T-helper 1 cell treated with Interleukin-12 subunit alpha and Interleukin-12 subunit beta and Interleukin-4 antibody, amounts not matched to agents 30 μg/mL and 1 μg/mL, for 36 hours (primary cell): ENCODE results near the gene ARFGAP1.

ENCODE experiments used
- H3K27ac Mint-ChIP-seq: one replicate; pipeline ENCODE4 v1.8.0; 2021; ENCODE audit warnings: mild to moderate bottlenecking, mixed read lengths
- H3K27me3 Mint-ChIP-seq: one replicate; pipeline ENCODE4 v1.8.0; 2021; ENCODE audit warnings: low read depth, mixed read lengths
- H3K36me3 Mint-ChIP-seq: one replicate; pipeline ENCODE4 v1.8.0; 2021; ENCODE audit warnings: low read depth, mixed read lengths
- H3K4me1 Mint-ChIP-seq: one replicate; pipeline ENCODE4 v1.8.0; 2021; ENCODE audit warnings: low read depth, mixed read lengths
- H3K4me3 Mint-ChIP-seq: one replicate; pipeline ENCODE4 v1.8.0; 2021; ENCODE audit warnings: mild to moderate bottlenecking, moderate library complexity, mixed read lengths
- H3K9me3 Mint-ChIP-seq: one replicate; pipeline ENCODE4 v1.8.0; 2021; ENCODE audit warnings: mixed read lengths

ARFGAP1 gene

DNA sequence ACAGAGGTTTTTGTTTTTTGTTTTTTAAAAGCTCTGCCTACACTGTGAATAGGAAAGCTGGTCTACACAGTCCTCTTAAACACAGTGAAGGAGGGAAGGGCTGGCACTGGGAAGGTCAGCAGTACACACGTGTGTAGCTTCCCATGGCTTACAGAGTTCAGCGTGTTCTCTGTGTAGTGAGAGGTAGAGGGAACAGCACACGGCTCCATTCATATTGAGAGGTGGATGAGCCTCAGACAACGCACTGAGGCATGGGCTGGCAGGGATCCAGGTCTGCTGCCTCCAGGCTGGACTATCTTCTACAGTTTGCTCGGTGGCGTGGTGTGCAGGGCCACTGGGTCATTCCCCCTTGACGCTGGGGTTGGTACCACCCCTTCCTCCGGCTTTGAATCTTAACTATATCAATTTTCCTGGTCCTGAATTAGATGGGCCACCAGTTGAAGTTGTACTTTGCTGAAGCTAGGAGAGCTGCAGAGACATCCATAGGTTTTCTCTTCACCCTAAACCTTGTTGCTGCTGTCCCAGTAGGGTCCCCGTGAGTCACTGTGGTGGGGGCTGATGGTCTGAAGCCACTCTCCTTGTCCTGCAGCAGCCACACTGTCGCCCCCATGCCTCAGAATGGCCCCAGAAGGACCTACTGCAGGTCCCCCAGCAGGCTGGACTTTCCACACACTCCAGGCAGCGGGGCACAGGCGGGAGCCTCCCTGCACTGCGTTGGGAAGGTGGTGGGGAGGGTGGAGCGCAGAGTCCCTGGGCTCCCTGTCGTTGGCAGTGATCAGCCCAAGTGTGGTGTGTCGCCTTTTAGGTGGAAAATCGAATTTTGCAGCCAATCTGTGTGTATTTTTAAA lies 2.0 kb downstream of the ARFGAP1 start:
- H3K4me1 Mint-ChIP-seq = peaks cover 21% of the 10 kb centered on the region
- peak overlapping the region; percentile 40 for H3K4me3 Mint-ChIP-seq
- peaks cover 7% of the 10 kb centered on the region for H3K36me3 Mint-ChIP-seq
- H3K27me3 Mint-ChIP-seq = peaks cover 4% of the 10 kb centered on the region
- H3K9me3 Mint-ChIP-seq = no peaks in the 10 kb centered on the region
- no peak overlapping the region for H3K27ac Mint-ChIP-seq

DNA sequence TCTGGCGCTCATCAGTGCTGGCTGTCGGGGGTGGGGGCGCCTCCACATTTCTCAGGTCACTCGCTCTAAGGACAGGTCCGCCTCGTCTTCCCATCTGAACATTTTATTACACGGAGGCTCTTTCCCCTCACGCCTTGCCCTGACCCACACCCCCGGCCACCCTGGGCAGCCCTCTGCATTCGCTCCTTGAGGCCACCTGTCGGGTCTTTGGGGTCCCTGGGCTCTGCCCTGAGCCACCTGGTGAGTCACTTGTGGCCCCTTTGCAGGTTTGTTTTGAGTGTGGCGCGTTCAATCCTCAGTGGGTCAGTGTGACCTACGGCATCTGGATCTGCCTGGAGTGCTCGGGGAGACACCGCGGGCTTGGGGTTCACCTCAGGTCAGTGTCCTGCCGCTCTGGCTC lies 3.2 kb downstream of the ARFGAP1 start:
- Mint-ChIP-seq H3K27ac (no peak overlapping the region), H3K9me3 (no peaks in the 10 kb centered on the region), H3K27me3 (peaks cover 4% of the 10 kb centered on the region), H3K36me3 (peaks cover 7% of the 10 kb centered on the region), H3K4me1 (peaks cover 21% of the 10 kb centered on the region), H3K4me3 (no peak overlapping the region)

DNA sequence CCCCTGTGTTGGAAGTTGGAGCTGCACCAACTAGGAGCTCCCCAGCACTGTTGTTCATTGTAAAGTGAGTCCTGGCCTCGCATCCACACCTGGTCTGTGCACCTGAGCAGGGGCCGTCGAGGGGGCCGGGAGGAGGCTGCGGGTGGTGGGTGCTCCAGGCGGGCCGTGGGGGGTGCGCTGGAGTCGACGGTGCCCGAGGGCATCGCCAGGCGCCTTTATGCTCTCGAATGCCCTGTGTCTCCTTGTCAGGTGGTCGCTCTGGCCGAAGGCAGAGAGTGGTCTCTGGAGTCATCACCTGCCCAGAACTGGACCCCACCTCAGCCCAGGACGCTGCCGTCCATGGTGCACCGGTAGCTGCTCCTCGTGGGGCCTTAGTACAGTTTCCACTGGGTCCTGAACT lies 4.3 kb downstream of the ARFGAP1 start:
- H3K27me3 Mint-ChIP-seq = no peaks in the 10 kb centered on the region
- peaks cover 3% of the 10 kb centered on the region for H3K36me3 Mint-ChIP-seq
- no peak overlapping the region for H3K4me3 Mint-ChIP-seq
- H3K27ac Mint-ChIP-seq = no peak overlapping the region
- peaks cover 17% of the 10 kb centered on the region for H3K4me1 Mint-ChIP-seq
- no peaks in the 10 kb centered on the region for H3K9me3 Mint-ChIP-seq

DNA sequence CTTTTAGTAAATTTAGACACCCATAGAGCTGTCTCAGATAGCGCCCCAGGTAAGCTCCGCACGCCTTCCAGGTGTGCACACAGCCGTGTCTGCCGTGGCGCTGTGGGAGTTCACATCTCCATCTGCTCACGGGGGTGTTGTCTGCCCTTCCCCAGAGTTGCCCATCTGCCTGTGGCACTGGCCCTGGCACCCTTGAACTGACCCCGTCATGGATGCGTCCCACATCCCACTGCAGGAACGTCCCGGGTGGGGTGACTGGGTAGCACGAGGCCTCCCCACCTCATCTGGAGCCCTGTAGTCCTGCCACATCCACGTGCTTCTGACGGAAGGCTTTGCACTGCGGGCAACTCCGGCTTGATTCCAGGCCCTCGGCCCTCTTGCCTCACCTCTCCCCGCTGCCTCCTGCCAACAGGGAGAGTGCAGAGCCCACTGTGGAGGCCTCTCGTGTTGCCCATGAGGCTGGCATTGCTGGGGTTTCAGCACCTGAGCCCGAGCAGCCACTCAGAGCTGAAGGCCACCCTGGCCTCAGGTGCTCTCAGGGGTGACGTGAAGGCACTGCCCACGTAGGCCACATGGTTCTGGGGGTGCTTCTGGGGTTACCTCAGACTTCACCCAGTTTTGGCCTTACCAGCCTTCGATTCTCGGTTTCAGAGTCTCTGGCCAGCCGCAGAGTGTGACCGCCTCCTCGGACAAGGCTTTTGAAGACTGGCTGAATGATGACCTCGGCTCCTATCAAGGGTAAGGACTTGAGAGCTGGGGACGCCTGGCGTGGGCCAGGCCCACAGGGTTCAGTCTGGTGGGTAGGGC lies 5.1 kb downstream of the ARFGAP1 start:
- Mint-ChIP-seq H3K36me3 (peaks cover 3% of the 10 kb centered on the region), H3K4me3 (no peak overlapping the region), H3K4me1 (peaks cover 17% of the 10 kb centered on the region), H3K27ac (no peak overlapping the region), H3K9me3 (no peaks in the 10 kb centered on the region), H3K27me3 (no peaks in the 10 kb centered on the region)

DNA sequence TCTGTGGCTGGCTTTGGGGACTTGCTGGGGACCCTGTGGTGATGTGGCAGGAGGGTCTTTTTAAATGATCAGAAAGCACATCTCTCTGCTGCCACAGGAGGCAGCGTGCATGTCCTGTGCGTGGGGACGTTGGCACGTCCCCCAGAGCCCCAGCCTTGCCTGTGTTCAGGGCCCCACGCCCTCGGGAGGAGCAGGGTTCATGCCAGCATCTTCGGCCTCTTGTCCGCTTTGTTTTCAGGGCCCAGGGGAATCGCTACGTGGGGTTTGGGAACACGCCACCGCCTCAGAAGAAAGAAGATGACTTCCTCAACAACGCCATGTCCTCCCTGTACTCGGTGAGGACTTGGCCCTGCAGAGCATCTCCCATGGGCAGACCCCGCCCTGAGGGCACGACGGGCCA lies 6.0 kb downstream of the ARFGAP1 start:
- Mint-ChIP-seq H3K27ac (no peak overlapping the region), H3K4me1 (peaks cover 13% of the 10 kb centered on the region), H3K9me3 (no peaks in the 10 kb centered on the region), H3K27me3 (no peaks in the 10 kb centered on the region), H3K36me3 (peaks cover 3% of the 10 kb centered on the region), H3K4me3 (no peak overlapping the region)

DNA sequence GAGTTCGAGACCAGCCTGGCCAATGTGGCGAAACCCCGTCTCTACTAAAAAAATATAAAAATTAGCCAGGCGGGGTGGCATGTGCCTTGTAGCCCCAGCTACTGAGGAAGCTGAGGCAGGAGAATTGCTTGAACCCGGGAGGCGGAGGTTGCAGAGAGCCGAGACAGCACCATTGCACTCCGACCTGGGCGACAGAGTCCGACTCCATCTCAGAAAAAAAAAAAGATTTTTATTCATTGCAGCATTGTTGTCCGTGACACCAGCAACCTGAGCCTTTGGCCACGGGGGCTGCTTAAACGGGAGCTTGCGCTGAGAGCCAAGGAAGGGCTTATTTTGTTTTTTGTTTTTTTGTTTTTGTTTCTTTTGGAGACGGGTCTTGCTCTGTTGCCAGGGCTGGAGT lies 7.3 kb downstream of the ARFGAP1 start:
- Mint-ChIP-seq H3K27ac (no peak overlapping the region), H3K36me3 (peaks cover 3% of the 10 kb centered on the region), H3K27me3 (no peaks in the 10 kb centered on the region), H3K4me1 (peaks cover 3% of the 10 kb centered on the region), H3K9me3 (no peaks in the 10 kb centered on the region), H3K4me3 (no peak overlapping the region)

DNA sequence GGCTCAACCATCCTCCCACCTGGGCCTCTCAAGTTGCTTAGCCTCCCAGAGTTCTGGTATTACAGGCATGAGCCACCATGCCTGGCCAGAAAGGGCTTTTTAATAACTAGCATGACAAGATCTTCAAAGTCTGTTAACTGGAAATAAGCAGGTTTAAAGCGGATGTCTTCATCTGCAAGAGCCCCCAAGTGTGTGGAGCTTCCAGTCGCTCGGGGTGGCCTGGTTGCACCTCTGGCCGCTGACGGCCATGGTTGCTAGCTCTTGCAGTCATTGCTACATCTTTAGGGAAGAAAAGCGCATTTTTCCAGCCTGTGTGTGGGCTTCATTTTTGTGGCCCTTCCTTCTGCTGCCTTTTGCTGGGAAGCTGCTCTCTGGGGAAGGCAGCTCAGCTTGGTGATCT lies 7.8 kb downstream of the ARFGAP1 start:
- H3K9me3 Mint-ChIP-seq = no peaks in the 10 kb centered on the region
- no peaks in the 10 kb centered on the region for H3K27me3 Mint-ChIP-seq
- peaks cover 3% of the 10 kb centered on the region for H3K36me3 Mint-ChIP-seq
- peaks cover under 1% of the 10 kb centered on the region for H3K4me1 Mint-ChIP-seq
- H3K4me3 Mint-ChIP-seq = no peak overlapping the region
- H3K27ac Mint-ChIP-seq = no peak overlapping the region

DNA sequence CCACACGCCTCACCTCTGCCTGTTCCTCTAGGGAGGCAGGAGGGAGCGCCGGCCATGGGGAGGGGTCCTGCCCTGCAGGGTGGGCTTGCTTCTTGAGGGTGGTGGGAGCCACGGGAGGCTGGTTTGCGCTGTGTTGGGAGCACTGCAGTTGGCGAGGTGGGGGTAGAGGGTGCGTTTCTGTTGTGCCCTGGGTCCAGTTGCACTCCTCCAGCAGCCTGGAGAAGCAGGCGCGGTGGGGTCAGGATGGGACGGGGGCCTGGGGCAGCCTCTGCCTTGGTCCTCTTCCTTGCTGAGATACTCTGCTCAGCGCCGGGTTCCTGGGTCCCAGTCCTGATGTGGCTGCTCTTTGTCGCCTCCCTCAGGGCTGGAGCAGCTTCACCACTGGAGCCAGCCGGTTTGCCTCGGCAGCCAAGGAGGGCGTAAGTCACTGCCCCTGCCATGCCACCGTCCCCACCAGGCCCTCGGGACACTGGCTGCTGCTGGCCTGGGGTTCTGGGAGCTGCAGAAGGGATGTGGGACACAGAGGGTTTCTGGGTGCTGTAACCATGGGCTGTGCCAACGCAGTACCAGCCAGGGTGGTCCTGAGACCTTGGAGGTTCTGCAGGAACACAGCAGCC lies 8.4 kb downstream of the ARFGAP1 start:
- Mint-ChIP-seq H3K9me3 (no peaks in the 10 kb centered on the region), H3K36me3 (peaks cover 3% of the 10 kb centered on the region), H3K4me1 (no peaks in the 10 kb centered on the region), H3K27ac (no peak overlapping the region), H3K27me3 (no peaks in the 10 kb centered on the region), H3K4me3 (no peak overlapping the region)

DNA sequence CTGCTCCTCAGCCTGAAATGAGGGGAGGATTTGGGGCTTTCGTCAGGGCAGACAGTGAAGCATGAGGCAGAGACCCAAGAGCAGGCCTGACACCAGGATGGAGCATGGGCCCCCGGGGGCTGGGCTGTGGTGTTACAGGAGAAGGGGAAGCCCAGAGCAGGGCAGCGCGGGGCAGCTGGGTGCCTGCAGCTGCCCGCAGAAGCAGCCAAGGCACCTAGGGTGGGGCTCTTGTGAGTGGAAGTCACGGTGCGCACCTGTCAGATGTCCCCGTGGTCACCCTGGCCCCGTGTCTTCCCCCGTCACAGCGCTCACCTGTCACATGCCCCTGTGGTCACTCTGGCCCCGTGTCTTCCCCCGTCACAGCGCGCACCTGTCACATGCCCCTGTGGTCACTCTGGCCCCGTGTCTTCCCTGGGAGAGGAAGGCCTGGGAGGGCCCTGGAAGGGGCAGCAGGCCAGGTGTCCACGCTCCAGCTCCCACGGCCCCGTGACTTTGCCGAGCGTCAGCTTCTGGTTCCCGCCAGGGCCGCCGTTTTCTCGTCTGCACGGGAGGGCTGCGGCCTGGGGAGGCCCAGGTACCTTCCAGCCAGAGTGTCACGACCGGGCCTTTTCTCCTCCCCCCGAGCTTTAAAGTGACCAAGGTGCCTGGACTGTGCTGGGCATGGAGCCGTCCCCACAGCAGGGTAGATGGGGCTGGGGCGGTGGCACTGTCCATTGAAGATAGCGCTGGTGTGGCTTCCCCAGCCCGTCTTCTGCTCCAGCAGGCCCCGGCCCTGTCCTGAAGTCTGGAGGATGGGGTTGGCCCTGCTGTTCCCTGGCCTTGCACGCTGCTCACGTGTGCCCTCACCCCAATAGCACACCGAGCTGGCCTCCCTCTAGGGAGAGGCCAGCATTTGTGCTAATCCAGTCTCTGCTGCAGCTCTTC lies 9.4 kb downstream of the ARFGAP1 start:
- Mint-ChIP-seq H3K36me3 (peaks cover 1% of the 10 kb centered on the region), H3K27ac (no peak overlapping the region), H3K27me3 (no peaks in the 10 kb centered on the region), H3K4me3 (no peak overlapping the region), H3K4me1 (no peaks in the 10 kb centered on the region), H3K9me3 (no peaks in the 10 kb centered on the region)

DNA sequence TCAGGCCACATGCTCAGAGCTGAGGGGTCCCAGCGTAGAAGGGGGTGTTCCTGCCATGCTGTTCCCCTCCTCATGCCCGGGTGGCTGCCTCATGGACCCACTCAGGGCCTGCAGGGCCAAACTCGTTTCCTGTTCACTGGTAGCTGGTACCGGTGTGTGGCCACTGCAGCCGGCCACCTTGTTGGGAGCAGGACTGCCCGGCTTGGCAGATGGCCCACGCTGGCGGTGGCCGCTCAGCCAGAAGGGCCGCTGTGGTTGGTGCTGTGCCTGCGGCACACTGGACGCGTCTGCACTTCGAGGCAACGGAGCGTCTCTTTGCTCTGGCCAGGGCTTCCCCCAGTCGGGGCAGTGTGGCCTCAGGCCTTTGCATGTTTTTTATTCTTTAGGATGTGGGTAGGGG lies 10.3 kb downstream of the ARFGAP1 start:
- H3K27me3 Mint-ChIP-seq = no peaks in the 10 kb centered on the region
- H3K9me3 Mint-ChIP-seq = no peaks in the 10 kb centered on the region
- peaks cover 1% of the 10 kb centered on the region for H3K36me3 Mint-ChIP-seq
- no peak overlapping the region for H3K27ac Mint-ChIP-seq
- no peaks in the 10 kb centered on the region for H3K4me1 Mint-ChIP-seq
- no peak overlapping the region for H3K4me3 Mint-ChIP-seq

DNA sequence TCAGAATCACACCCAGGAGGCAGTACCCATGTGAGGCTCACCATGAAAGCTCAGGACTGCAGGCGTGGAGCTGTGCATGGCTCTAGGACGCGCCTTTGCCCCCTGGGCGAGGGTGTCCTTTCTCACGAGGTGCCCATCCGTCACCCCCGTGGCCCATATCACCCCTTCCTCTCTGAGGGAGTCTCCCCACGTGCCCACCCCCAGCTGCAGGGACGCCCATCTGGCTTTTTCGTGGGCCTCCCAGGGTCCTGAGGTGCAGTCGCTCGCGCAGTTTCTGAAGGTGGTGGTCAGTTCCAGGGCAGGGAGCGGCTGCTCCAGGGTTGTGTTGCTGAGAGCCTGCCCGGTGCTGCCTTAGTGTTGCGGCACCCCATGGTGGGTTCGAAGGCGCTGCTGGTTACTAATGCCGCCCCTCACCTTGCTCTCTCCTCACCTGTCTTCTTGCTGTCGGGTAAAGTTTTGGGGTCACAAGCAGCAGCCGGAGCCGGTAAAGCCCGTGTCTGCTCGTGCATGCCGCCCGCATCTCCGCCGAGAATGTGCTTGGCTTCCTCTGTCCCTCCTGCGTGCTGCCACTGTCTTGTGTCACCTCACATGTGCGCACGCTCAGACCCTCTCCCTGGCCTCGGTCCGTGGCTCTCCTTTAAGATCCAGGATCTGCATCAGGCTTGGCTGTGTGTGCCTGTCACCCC lies 10.9 kb downstream of the ARFGAP1 start:
- H3K36me3 Mint-ChIP-seq = peaks cover 3% of the 10 kb centered on the region
- peak overlapping the region; percentile 7 for H3K4me3 Mint-ChIP-seq
- H3K27ac Mint-ChIP-seq = peak overlapping the region; percentile 4
- no peaks in the 10 kb centered on the region for H3K27me3 Mint-ChIP-seq
- no peaks in the 10 kb centered on the region for H3K9me3 Mint-ChIP-seq
- H3K4me1 Mint-ChIP-seq = no peaks in the 10 kb centered on the region

DNA sequence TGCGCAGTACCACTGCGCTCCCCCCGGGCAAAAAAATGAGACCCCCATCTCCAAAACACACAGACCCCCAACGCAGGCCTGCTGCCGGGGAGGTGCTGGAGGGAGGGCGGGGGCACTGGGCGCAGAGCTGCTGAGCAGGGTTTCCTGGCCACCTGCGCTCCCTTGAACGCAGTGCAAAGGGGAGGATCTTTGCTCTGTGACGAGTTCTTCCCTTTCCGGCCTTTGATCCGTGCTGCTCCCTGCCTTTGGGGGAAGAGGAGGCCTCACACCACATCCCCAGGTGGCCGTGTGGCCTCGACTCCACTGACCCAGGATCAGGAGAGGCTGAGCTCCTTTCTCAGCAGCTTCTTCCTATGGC lies 11.4 kb downstream of the ARFGAP1 start:
- Mint-ChIP-seq H3K27me3 (no peaks in the 10 kb centered on the region), H3K27ac (peak overlapping the region; percentile 4), H3K4me3 (peak overlapping the region; percentile 7), H3K4me1 (no peaks in the 10 kb centered on the region), H3K9me3 (no peaks in the 10 kb centered on the region), H3K36me3 (peaks cover 7% of the 10 kb centered on the region)

DNA sequence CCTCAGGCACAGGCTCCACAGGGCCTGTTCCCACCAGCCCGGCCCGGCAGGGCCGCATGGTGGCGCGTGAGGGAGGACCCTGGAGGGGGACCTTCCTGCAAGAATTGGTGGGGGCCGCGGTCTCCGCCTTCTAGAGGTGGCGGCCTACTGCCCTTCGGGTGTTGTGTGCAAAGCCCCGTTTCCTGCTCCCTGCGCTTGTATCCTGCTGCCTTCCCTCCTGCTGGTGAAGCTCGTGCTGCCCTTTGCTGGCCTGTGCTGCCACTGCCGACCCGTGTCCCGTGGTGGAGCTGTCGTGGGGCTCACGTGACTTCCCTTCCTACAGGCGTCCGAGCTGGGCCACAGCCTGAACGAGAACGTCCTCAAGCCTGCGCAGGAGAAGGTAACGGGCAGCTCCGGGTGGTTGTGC lies 11.9 kb downstream of the ARFGAP1 start:
- H3K36me3 Mint-ChIP-seq = peaks cover 7% of the 10 kb centered on the region
- no peaks in the 10 kb centered on the region for H3K4me1 Mint-ChIP-seq
- no peak overlapping the region for H3K27ac Mint-ChIP-seq
- H3K27me3 Mint-ChIP-seq = no peaks in the 10 kb centered on the region
- H3K9me3 Mint-ChIP-seq = no peaks in the 10 kb centered on the region
- H3K4me3 Mint-ChIP-seq = peak overlapping the region; percentile 66
